ENCODE measurements around the gene FAM193B. TPM values are rescaled to one million over a fixed set of nuclear protein-coding genes. Genes with fewer than 3 reads are reported as not detected.
A peak's percentile ranks its signal among the peaks of the same experiment; 100 is the strongest.

Gene FAM193B
- total and polyA plus RNA-seq, 9 of the 15 experiments (the other 6 are each of a cell fraction or from before 2014, with no cell fraction given) = 4.4 to 76.4 (median 37.3) TPM

DNA sequence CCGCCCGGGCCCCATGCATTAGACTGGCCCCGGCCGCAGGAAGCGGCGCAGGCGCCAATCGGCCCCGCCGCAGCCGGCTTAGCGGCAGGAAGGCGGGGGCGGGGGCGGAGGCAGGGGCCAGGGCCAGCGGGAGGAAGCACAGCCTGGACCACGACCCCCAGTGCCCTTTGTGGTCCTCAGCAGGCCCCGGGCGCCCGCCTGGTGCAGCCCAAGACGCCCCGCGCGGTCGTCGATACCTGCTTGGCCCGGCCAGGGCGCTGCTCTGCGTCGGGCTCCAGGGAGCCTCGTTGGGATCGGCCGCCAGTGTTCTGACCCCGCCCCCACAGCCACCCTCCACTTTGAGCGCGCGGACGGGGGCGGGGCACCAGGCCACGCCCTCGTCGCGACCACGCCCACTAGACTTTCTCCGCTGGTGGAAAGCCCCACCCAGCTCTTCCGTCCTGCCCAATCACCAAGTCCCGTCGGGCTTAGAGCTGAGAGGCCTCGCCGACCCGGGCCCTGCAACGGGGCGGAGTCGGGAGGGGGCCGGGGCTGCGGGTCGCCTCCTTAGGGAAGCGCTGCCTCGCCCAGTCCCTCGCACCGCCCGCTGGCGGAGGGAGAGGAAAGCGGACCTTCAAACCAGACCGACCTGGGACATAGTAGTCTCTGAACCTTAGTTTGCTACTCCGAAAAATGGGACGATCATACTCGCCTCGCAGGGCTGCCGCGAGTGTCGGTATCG lies 56.9 kb downstream of the FAM193B start, which contains the start of gene PDLIM7 (continued):
- TF ChIP-seq, protein P1, sequence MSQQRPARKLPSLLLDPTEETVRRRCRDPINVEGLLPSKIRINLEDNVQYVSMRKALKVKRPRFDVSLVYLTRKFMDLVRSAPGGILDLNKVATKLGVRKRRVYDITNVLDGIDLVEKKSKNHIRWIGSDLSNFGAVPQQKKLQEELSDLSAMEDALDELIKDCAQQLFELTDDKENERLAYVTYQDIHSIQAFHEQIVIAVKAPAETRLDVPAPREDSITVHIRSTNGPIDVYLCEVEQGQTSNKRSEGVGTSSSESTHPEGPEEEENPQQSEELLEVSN (IDR thresholded peaks at IDR 0.05; ENCODE audit: borderline replicate concordance in 1 of 2, extremely low read depth in 1 of 2, insufficient read depth in 1 of 2, insufficient read length in 1 of 2, low read depth in 1 of 2, low read length in 1 of 2, poor library complexity in 1 of 2, severe bottlenecking in 1 of 2) = peak in 1 of 2 experiments; percentile 16
- TF ChIP-seq KAT7 (CRISPR knock-in tag; IDR thresholded peaks at IDR 0.05; ENCODE audit: borderline replicate concordance) (no peak; the same call in 1 of the 2 replicates), BHLHE40 (IDR thresholded peaks at IDR 0.05; ENCODE audit: low read length) (no peak), SIRT6 (IDR thresholded peaks at IDR 0.05; ENCODE audit: low read depth, low read length) (no peak), JUN (IDR thresholded peaks at IDR 0.05; ENCODE audit: borderline replicate concordance, low read depth, low read length) (no peak), JUN (CRISPR knock-in tag; IDR thresholded peaks at IDR 0.05; ENCODE audit: borderline replicate concordance) (no peak), BACH1 (tag; IDR thresholded peaks at IDR 0.05) (no peak), BMI1 (IDR thresholded peaks at IDR 0.05; ENCODE audit: low read length) (no peak), CBFA2T3 (IDR thresholded peaks at IDR 0.05) (peak; percentile 55), HDAC2 (IDR thresholded peaks at IDR 0.05) (peak; percentile 99), BRD9 (IDR thresholded peaks at IDR 0.05; ENCODE audit: low read depth, partially characterized antibody) (no peak)
- TF ChIP-seq, protein P2, sequence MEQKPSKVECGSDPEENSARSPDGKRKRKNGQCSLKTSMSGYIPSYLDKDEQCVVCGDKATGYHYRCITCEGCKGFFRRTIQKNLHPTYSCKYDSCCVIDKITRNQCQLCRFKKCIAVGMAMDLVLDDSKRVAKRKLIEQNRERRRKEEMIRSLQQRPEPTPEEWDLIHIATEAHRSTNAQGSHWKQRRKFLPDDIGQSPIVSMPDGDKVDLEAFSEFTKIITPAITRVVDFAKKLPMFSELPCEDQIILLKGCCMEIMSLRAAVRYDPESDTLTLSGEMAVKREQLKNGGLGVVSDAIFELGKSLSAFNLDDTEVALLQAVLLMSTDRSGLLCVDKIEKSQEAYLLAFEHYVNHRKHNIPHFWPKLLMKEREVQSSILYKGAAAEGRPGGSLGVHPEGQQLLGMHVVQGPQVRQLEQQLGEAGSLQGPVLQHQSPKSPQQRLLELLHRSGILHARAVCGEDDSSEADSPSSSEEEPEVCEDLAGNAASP (IDR thresholded peaks at IDR 0.05) = no peak
- TF ChIP-seq, protein P3, sequence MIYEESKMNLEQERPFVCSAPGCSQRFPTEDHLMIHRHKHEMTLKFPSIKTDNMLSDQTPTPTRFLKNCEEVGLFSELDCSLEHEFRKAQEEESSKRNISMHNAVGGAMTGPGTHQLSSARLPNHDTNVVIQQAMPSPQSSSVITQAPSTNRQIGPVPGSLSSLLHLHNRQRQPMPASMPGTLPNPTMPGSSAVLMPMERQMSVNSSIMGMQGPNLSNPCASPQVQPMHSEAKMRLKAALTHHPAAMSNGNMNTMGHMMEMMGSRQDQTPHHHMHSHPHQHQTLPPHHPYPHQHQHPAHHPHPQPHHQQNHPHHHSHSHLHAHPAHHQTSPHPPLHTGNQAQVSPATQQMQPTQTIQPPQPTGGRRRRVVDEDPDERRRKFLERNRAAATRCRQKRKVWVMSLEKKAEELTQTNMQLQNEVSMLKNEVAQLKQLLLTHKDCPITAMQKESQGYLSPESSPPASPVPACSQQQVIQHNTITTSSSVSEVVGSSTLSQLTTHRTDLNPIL (CRISPR knock-in tag; IDR thresholded peaks at IDR 0.05) = no peak
- TF ChIP-seq, protein P4, sequence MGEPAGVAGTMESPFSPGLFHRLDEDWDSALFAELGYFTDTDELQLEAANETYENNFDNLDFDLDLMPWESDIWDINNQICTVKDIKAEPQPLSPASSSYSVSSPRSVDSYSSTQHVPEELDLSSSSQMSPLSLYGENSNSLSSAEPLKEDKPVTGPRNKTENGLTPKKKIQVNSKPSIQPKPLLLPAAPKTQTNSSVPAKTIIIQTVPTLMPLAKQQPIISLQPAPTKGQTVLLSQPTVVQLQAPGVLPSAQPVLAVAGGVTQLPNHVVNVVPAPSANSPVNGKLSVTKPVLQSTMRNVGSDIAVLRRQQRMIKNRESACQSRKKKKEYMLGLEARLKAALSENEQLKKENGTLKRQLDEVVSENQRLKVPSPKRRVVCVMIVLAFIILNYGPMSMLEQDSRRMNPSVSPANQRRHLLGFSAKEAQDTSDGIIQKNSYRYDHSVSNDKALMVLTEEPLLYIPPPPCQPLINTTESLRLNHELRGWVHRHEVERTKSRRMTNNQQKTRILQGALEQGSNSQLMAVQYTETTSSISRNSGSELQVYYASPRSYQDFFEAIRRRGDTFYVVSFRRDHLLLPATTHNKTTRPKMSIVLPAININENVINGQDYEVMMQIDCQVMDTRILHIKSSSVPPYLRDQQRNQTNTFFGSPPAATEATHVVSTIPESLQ (CRISPR knock-in tag; IDR thresholded peaks at IDR 0.05) = no peak
- TF ChIP-seq, protein P5, sequence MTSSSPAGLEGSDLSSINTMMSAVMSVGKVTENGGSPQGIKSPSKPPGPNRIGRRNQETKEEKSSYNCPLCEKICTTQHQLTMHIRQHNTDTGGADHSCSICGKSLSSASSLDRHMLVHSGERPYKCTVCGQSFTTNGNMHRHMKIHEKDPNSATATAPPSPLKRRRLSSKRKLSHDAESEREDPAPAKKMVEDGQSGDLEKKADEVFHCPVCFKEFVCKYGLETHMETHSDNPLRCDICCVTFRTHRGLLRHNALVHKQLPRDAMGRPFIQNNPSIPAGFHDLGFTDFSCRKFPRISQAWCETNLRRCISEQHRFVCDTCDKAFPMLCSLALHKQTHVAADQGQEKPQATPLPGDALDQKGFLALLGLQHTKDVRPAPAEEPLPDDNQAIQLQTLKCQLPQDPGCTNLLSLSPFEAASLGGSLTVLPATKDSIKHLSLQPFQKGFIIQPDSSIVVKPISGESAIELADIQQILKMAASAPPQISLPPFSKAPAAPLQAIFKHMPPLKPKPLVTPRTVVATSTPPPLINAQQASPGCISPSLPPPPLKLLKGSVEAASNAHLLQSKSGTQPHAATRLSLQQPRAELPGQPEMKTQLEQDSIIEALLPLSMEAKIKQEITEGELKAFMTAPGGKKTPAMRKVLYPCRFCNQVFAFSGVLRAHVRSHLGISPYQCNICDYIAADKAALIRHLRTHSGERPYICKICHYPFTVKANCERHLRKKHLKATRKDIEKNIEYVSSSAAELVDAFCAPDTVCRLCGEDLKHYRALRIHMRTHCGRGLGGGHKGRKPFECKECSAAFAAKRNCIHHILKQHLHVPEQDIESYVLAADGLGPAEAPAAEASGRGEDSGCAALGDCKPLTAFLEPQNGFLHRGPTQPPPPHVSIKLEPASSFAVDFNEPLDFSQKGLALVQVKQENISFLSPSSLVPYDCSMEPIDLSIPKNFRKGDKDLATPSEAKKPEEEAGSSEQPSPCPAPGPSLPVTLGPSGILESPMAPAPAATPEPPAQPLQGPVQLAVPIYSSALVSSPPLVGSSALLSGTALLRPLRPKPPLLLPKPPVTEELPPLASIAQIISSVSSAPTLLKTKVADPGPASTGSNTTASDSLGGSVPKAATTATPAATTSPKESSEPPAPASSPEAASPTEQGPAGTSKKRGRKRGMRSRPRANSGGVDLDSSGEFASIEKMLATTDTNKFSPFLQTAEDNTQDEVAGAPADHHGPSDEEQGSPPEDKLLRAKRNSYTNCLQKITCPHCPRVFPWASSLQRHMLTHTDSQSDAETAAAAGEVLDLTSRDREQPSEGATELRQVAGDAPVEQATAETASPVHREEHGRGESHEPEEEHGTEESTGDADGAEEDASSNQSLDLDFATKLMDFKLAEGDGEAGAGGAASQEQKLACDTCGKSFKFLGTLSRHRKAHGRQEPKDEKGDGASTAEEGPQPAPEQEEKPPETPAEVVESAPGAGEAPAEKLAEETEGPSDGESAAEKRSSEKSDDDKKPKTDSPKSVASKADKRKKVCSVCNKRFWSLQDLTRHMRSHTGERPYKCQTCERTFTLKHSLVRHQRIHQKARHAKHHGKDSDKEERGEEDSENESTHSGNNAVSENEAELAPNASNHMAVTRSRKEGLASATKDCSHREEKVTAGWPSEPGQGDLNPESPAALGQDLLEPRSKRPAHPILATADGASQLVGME (CRISPR knock-in tag; IDR thresholded peaks at IDR 0.05) = no peak

Data from K562 (cell line).